Astrocyte of the hippocampus (primary cell): ENCODE results near the gene ARRDC5.
"Not testable (repeated sequence)": the region's sequence is repeated elsewhere in the genome, so short reads cannot be mapped to it uniquely, and the experiment has no call there.

ENCODE experiments used
- DNase-seq: peaks from one replicate; pipeline ENCODE4 v3.0.0; 2011; ENCODE audit warnings: low read depth, low spot score

ARRDC5 gene

DNA sequence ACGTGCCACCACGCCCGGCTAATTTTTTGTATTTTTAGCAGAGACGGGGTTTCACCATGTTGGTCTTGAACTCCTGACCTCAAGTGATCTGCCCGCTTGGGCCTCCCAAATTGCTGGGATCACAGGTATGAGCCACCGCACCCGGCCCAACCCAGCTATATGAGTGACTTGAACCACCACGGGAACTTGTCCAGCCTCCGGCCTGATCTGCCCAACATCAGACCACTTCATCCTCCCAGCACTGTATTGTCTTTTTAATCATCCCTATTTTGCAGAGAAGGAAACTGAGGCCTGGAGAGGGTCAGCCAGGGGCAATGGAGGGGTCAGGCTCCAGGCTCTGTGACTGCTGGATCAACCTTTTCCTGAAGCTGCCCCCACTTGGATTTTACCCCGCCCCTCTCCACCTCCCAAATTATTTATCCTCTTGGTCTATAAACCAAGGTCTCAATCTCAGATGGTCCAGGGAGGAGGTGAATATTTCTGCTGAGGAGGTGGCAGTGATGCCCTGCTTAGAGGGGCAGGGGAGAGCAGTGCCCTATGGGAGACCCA, 34.3 kb downstream of the ARRDC5 start:
- DNase-seq, result no peak

GRCh38 chr19:4867534-4868285, 35.0 kb downstream of the ARRDC5 start, which contains the start of gene PLIN3:
Gene PLIN3, minus strand, starts transcription at chr19:4867667. Its CDS starts 6,273 bp downstream, at chr19:4861394.
- DNase-seq, result peak; percentile 99

DNA sequence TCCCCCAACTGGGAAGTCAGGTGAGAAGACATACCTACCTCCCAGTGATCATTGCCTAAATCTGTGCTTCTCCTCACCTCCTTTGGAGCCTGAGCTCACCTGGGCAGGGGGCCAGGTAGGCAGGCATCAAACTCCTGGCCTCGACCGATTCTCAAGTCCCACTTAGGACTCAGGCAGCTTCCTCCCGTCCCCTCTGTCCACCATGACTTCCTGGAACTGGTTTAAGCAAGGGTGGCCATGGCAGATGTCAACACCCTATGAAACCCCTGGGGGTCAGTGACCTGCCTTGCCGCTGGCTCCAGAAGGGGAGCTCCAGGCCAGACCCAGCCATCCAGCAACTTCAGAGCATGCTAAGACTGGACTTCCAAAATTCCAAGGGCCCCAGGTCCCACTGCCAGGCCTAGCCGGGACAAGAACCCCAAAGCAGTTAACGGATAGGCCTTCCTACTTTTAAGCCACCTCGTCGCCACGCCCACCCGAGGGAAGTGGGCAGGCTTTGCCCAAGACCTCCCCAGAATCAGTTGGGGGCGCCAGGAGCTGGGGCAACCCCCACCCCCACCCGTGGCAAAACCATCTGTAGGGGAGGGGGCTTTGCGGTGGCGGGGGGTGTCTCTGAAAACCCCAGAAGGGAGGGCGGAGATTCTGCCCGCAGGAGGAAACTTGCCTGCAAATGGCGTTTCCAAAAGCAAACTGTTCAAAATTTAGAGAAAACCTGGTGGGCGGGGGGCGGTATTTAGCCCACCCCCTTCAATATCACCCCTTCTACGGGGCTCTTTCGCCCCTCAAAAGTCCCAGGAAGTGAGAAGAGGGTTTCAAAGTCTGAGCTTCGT, 35.9 kb downstream of the ARRDC5 start:
- peak; percentile 64 for DNase-seq

- DNase-seq, result no peak
Observed at GRCh38 chr19:4861147-4861546, 41.5 kb downstream of the ARRDC5 start.

- DNase-seq, result no peak
Observed at GRCh38 chr19:4859697-4860096, 43.0 kb downstream of the ARRDC5 start.

DNA sequence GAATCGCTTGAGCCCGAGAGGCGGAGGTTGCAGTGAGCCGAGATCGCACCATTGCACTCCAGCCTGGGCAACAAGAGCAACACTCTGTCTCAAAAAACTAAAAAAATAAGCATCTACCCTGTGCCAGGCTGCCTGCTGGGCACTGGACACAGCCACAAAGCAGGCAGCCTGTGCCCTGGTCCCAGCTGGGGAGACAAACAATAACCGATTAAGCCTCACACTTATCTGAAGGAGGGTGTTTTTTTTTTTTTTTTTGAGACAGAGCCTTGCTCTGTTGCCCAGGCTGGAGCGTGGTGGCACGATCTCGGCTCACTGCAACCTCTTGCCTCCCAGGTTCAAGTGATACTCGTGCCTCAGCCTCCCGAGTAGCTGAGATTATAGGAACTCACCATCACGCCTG, 46.2 kb downstream of the ARRDC5 start:
- not testable (repeated sequence) for DNase-seq

DNA sequence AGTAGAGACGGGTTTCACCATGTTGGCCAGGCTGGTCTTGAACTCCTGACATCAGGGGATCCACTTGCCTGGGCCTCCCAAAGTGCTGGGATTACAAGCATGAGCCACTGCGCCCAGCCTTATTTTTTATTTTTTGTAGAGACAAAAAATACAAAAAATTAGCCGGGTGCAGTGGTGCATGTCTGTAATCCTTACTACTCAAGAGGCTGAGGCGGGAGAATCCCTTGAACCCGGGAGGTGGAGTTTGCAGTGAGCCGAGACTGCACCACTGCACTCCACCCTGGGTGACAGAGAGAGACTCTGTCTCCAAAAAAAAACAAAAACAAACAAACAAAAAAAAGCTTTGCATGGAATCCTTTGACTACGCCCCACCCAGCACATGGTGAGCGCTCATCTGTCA, 49.2 kb downstream of the ARRDC5 start:
- DNase-seq, result not testable (repeated sequence)

DNA sequence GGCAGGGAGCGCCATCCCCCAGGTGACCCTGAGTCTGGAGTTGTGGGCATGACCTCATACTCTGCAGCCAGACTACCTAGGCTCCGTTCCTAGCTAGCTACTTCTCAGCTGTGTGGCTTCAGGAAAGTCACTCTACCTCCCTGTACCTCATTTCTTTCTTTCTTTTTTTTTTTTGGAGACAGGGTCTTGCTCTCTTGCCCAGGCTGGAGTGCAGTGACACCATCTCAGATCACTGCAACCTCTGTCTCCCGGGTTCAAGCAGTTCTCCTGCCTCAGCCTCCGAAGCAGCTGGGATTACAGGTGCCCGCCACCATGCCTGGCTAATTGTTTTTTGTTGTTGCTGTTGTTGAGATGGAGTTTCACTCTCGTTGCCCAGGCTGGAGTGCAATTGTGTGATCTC, 50.2 kb downstream of the ARRDC5 start:
- DNase-seq, result no peak

- peak; percentile 81 for DNase-seq
Observed at GRCh38 chr19:4851551-4852290, 51.0 kb downstream of the ARRDC5 start.

- no peak for DNase-seq
Observed at GRCh38 chr19:4849019-4849418, 53.7 kb downstream of the ARRDC5 start.

GRCh38 chr19:4847190-4847973, 55.3 kb downstream of the ARRDC5 start:
- no peak for DNase-seq

- DNase-seq, result peak; percentile 29
Observed at GRCh38 chr19:4845975-4846374, 56.7 kb downstream of the ARRDC5 start.

DNA sequence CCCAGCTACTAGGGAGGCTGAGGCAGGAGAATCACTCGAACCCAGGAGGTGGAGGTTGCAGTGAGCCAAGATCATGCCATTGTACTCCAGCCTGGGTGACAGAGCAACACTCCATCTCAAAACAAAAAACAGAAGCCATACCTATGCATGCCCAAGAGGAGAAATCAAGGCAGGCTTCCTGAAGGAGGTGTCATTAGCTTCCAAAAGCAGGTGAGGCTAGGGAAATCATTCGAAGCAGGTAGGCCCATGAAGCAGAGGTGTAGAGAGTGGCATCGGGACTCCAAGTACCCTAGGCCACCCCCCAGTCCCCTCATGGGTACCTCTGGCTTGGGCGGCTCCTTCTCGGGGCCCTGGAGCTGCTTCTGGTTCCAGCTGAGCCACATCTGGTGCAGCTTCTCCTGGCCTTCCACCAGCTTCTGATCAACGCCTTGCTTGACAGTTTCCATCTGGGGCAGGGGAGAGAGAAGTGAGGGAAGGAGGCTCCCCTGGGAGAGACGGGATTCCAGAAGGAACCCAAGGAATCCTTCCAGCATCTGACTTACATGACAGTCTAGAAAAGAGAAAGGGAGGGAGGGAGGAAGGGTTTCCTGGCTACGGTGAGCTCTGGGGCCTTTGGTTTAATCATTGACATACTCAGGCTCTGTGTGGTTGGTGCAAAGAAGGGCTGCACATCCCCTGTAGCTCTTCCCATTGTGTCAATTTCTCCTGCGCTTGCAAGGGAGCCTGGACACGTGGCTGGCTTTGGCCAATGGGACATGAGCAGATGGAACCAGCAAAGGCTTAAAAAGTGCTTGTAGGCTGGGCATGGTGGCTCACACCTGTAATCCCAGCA, 58.1 kb downstream of the ARRDC5 start:
- no peak for DNase-seq

DNA sequence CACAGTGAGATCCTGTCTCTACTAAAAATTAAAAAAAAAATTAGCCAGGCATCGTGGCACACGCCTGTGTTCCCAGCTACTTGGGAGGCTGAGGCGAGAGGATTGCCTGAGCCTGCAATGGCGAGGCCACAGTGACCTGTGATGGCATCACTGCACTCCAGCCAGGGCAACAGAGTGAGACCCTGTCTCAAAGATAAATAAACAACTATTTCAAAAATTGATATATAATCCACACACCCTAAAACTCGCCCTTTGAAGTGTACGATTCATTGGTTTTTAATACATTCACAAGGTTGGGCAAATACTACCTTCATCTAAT, 59.1 kb downstream of the ARRDC5 start:
- DNase-seq, result no peak
